GM18858 (cell line): ENCODE results near the gene AP4S1.
"Not testable (repeated sequence)": the region's sequence is repeated elsewhere in the genome, so short reads cannot be mapped to it uniquely, and the experiment has no call there.

Source experiments
- ATAC-seq: cut with Tn5 transposase; IDR thresholded peaks from one replicate; pipeline ENCODE4 v1.9.1; 2021; ENCODE audit not compliant: unreplicated experiment

The AP4S1 gene

GRCh38 chr14:31038521-31039166, 13.2 kb downstream of the AP4S1 start:
- no peak for ATAC-seq

- no peak for ATAC-seq
Observed at GRCh38 chr14:31042300-31042699, 16.9 kb downstream of the AP4S1 start.

- not testable (repeated sequence) for ATAC-seq
Observed at GRCh38 chr14:31042893-31043292, 17.4 kb downstream of the AP4S1 start.

- no peak for ATAC-seq
Observed at GRCh38 chr14:31043379-31043778, 17.9 kb downstream of the AP4S1 start.

GRCh38 chr14:31045501-31046080, 20.1 kb downstream of the AP4S1 start:
- ATAC-seq, result no peak

- ATAC-seq, result no peak
Observed at GRCh38 chr14:31047503-31047902, 22.1 kb downstream of the AP4S1 start.

GRCh38 chr14:31051023-31051422, 25.6 kb downstream of the AP4S1 start:
- ATAC-seq, result no peak

GRCh38 chr14:31051511-31051910, 26.1 kb downstream of the AP4S1 start:
- ATAC-seq, result no peak

GRCh38 chr14:31052905-31053586, 27.6 kb downstream of the AP4S1 start:
- not testable (repeated sequence) for ATAC-seq

- ATAC-seq, result no peak
Observed at GRCh38 chr14:31057035-31057434, 31.6 kb downstream of the AP4S1 start.

GRCh38 chr14:31057701-31058364, 32.4 kb downstream of the AP4S1 start:
- no peak for ATAC-seq

- no peak for ATAC-seq
Observed at GRCh38 chr14:31059152-31059924, 33.9 kb downstream of the AP4S1 start.

GRCh38 chr14:31060253-31060875, 34.9 kb downstream of the AP4S1 start:
- ATAC-seq, result no peak

- ATAC-seq, result not testable (repeated sequence)
Observed at GRCh38 chr14:31062908-31063307, 37.5 kb downstream of the AP4S1 start.

GRCh38 chr14:31068235-31068634, 42.8 kb downstream of the AP4S1 start:
- no peak for ATAC-seq

GRCh38 chr14:31069343-31069742, 43.9 kb downstream of the AP4S1 start:
- ATAC-seq, result no peak

- ATAC-seq, result no peak
Observed at GRCh38 chr14:31070431-31070830, 45.0 kb downstream of the AP4S1 start.

GRCh38 chr14:31071151-31071550, 45.7 kb downstream of the AP4S1 start:
- ATAC-seq, result no peak

GRCh38 chr14:31075144-31075543, 49.7 kb downstream of the AP4S1 start:
- no peak for ATAC-seq

- ATAC-seq, result no peak
Observed at GRCh38 chr14:31078766-31079165, 53.3 kb downstream of the AP4S1 start.

GRCh38 chr14:31080056-31080455, 54.6 kb downstream of the AP4S1 start:
- ATAC-seq, result no peak
